Mucosa of rectum (tissue), 2 donors: ENCODE data around the gene STEAP1.
"Not testable (repeated sequence)": the region's sequence is repeated elsewhere in the genome, so short reads cannot be mapped to it uniquely, and the experiment has no call there.

Experiments
- H3K27ac ChIP-seq, 2 donors: one replicate each; pipeline ENCODE4 v1.7.0; 2013; ENCODE audit warnings: inconsistent platforms in 2 of 2, low read depth in 2 of 2, low read length in 2 of 2
- H3K27me3 ChIP-seq, 2 donors: one replicate each; pipeline ENCODE4 v1.7.0; 2013; ENCODE audit warnings: low read length in 2 of 2; ENCODE audit not compliant: control insufficient read depth in 2 of 2, insufficient read depth in 2 of 2
- H3K36me3 ChIP-seq, 2 donors: one replicate each; pipeline ENCODE4 v1.7.0; 2013; ENCODE audit warnings: low read length in 2 of 2; ENCODE audit not compliant: control insufficient read depth in 2 of 2, insufficient read depth in 2 of 2
- H3K4me1 ChIP-seq, 2 donors: one replicate each; pipeline ENCODE4 v1.7.0; 2013; ENCODE audit warnings: low read length in 2 of 2, mild to moderate bottlenecking in 1 of 2; ENCODE audit not compliant: control insufficient read depth in 2 of 2, insufficient read depth in 2 of 2
- H3K4me3 ChIP-seq, 2 donors: one replicate each; pipeline ENCODE4 v1.7.0; 2013; ENCODE audit warnings: low read length in 2 of 2
- H3K9ac ChIP-seq, 2 donors: one replicate each; pipeline ENCODE4 v1.7.0; 2013; ENCODE audit warnings: low read length in 2 of 2, low read depth in 1 of 2, mild to moderate bottlenecking in 1 of 2
- H3K9me3 ChIP-seq, 2 donors: one replicate each; pipeline ENCODE4 v1.7.0; 2013; ENCODE audit warnings: low read length in 2 of 2; ENCODE audit not compliant: control insufficient read depth in 2 of 2
- donor health status: healthy.
- donor health status: Normal muscosa, but diverticular disease.

STEAP1 gene

DNA sequence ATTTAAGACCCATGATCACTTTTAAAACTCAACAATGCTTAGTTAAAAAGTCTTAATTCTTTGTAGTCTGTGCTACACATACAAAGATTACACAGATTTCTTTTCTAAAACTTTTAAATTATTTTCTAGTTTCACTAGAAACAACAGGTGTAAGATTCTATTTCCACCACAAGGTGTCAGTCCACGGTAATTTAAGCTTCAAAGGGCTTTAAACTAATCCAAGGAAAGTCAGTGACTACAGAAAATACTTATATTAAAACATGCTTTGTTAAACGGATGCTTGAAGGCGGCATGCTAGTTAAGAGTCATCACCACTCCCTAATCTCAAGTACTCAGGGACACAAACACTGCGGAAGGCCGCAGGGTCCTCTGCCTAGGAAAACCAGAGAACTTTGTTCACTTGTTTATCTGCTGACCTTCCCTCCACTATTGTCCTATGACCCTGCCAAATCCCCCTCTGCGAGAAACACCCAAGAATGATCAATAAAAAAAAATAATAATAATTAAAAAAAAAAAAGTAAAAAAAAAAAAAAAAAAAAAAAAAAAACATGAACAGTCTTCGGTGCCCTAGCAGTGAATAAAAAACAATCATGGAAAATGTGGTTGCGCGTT is 1.5 kb upstream of the STEAP1 start:
- not testable (repeated sequence) for H3K36me3 ChIP-seq, H3K4me3 ChIP-seq, H3K9me3 ChIP-seq, H3K9ac ChIP-seq, H3K27me3 ChIP-seq, H3K27ac ChIP-seq, H3K4me1 ChIP-seq

DNA sequence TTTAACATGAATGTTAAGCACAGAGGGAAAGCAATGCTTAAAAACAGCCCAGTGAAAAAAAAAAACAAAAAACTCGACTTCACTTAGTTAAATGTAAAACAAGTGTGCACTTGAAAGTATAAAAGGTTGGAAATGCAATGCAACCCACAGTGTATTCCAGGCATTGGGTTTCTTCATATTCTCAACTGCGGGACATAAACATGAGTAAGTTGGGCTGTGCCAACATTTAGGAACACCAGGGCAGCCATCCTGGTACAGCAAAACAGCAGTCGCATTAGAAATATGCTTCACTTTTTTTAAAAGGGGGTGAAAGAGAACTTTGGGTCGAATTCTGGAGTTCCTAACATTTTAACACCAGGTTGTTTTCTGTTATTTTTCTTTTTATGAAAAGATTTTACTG is 937 bp downstream of the STEAP1 start:
- Histone ChIP-seq H3K9ac (no peak overlapping the region), H3K36me3 (no peaks in the 10 kb centered on the region), H3K27me3 (no peaks in the 10 kb centered on the region), H3K4me1 (no peaks in the 10 kb centered on the region), H3K27ac (no peak overlapping the region), H3K9me3 (no peaks in the 10 kb centered on the region), H3K4me3 (no peak overlapping the region)

- H3K27ac ChIP-seq, H3K9me3 ChIP-seq, H3K36me3 ChIP-seq, H3K9ac ChIP-seq, H3K27me3 ChIP-seq, H3K4me1 ChIP-seq, H3K4me3 ChIP-seq: not testable (repeated sequence)
These were observed 3.1 kb downstream of the STEAP1 start for GRCh38 chr7:90157331-90157730.

DNA sequence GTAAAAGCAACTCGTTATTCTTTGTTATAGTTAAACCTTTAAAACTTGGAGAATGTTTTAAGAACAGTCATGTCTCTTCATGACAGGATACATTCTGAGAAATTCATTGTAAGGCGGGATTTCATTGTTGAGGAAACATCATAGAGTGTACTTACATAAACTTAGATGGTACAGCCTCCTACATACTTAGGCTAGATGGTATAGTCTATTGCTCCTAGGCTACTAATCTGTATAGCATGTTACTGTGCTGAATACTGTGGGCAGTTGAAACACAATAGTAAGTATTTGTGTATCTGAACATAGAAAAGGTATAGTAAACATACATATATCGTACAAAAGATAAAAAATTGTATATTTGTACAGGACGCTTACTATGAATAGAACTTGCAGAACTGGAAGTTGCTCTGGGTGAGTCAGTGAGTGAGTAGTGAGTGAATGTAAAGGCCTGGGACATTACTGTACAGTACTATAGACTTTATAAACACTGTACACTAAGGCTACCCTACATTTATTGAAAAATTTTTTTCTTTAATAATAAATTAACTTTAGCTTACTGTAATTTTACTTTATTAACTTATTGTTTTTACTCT is 3.6 kb downstream of the STEAP1 start:
- not testable (repeated sequence) for H3K4me1 ChIP-seq, H3K9me3 ChIP-seq, H3K4me3 ChIP-seq, H3K36me3 ChIP-seq, H3K27ac ChIP-seq, H3K27me3 ChIP-seq, H3K9ac ChIP-seq

GRCh38 chr7:90163534-90163933 is 9.3 kb downstream of the STEAP1 start:
- H3K4me3 ChIP-seq, result no peak overlapping the region
- peaks cover 0 to 10% of the 10 kb centered on the region in 2 donors for H3K4me1 ChIP-seq
- H3K9me3 ChIP-seq, result no peaks in the 10 kb centered on the region
- no peak overlapping the region for H3K27ac ChIP-seq
- peaks cover 0 to 2% of the 10 kb centered on the region in 2 donors for H3K36me3 ChIP-seq
- no peaks in the 10 kb centered on the region for H3K27me3 ChIP-seq
- H3K9ac ChIP-seq, result no peak overlapping the region

DNA sequence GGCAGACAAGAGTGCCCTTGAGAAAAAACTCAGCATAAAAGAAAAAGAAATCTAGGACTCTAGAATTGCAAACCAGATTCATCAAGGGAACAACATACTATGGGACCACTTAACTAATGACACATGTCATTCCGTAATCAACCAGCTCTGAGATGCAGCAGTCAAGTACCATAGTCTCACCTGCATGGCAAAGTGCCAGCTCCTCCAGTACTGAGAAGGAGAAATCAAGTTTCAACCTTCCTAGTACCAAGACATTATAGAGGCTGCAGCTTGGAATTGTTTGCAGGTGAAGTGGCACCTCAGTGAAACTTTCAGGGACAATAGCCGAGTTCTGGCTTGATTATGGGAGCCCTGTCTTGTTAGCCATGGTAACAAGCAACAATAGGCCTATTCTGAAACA is 11.5 kb downstream of the STEAP1 start:
- peak overlapping the region; percentile 25 to 39 for H3K27ac ChIP-seq
- peaks cover 0 to 10% of the 10 kb centered on the region in 2 donors for H3K4me1 ChIP-seq
- no peaks in the 10 kb centered on the region for H3K9me3 ChIP-seq
- H3K9ac ChIP-seq, result no peak overlapping the region
- H3K36me3 ChIP-seq, result peaks cover 0 to 2% of the 10 kb centered on the region in 2 donors
- no peaks in the 10 kb centered on the region for H3K27me3 ChIP-seq
- H3K4me3 ChIP-seq, result peak overlapping the region in 1 of 2 donors; percentile 42

GRCh38 chr7:90166153-90166552 is 11.9 kb downstream of the STEAP1 start:
- H3K36me3 ChIP-seq, result peaks cover 0 to 2% of the 10 kb centered on the region in 2 donors
- peak overlapping the region in 1 of 2 donors; percentile 42 for H3K4me3 ChIP-seq
- peaks cover 0 to 10% of the 10 kb centered on the region in 2 donors for H3K4me1 ChIP-seq
- H3K9ac ChIP-seq, result no peak overlapping the region
- H3K9me3 ChIP-seq, result no peaks in the 10 kb centered on the region
- H3K27me3 ChIP-seq, result no peaks in the 10 kb centered on the region
- peak overlapping the region; percentile 25 to 55 for H3K27ac ChIP-seq

- H3K4me3 ChIP-seq, result no peak overlapping the region
- H3K27me3 ChIP-seq, result no peaks in the 10 kb centered on the region
- peaks cover 0 to 2% of the 10 kb centered on the region in 2 donors for H3K36me3 ChIP-seq
- no peak overlapping the region for H3K9ac ChIP-seq
- no peaks in the 10 kb centered on the region for H3K9me3 ChIP-seq
- peaks cover 6 to 19% of the 10 kb centered on the region in 2 donors for H3K4me1 ChIP-seq
- no peak overlapping the region for H3K27ac ChIP-seq
These were observed 13.1 kb downstream of the STEAP1 start for GRCh38 chr7:90167361-90167760.

GRCh38 chr7:90169891-90170290 is 15.6 kb downstream of the STEAP1 start:
- no peaks in the 10 kb centered on the region for H3K27me3 ChIP-seq
- no peak overlapping the region for H3K9ac ChIP-seq
- peaks cover 10 to 20% of the 10 kb centered on the region in 2 donors for H3K4me1 ChIP-seq
- no peak overlapping the region for H3K4me3 ChIP-seq
- no peaks in the 10 kb centered on the region for H3K9me3 ChIP-seq
- no peaks in the 10 kb centered on the region for H3K36me3 ChIP-seq
- H3K27ac ChIP-seq, result no peak overlapping the region

DNA sequence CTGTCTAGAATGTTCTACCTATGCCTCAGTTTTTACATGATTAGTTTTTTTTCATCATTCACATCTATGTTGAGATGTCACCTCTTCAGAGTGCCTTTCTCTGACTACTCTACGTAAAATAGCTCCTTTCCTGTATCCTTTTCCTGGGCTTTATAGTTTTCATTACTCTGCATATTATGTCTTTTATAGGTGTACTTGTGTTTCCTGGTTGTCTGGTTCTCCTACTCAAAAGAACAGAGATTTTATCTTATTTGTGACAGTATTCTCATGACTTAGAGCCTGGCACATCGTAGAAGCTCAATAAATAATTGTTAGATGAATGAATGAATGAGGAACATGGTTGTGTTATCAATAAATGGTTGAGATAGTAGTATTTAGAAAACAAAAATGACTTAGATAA is 17.9 kb downstream of the STEAP1 start:
- Histone ChIP-seq H3K9me3 (no peaks in the 10 kb centered on the region), H3K4me1 (peaks cover 10 to 11% of the 10 kb centered on the region in 2 donors), H3K27ac (no peak overlapping the region), H3K9ac (no peak overlapping the region), H3K36me3 (no peaks in the 10 kb centered on the region), H3K27me3 (no peaks in the 10 kb centered on the region), H3K4me3 (no peak overlapping the region)
